ENCODE results near the gene LHX4.

Gene LHX4

GRCh38 chr1:180299479-180300221 lies 69.6 kb downstream of the LHX4 start:
- DNase-seq (ENCODE audit: low spot score) = no peak

- DNase-seq (ENCODE audit: low spot score) = no peak
These were observed 71.2 kb downstream of the LHX4 start for GRCh38 chr1:180301135-180301742.

- DNase-seq (ENCODE audit: low spot score) = no peak
These were observed 79.3 kb downstream of the LHX4 start for GRCh38 chr1:180309338-180309737.

GRCh38 chr1:180310095-180310494 lies 80.0 kb downstream of the LHX4 start:
- DNase-seq (ENCODE audit: low spot score) = no peak

- DNase-seq (ENCODE audit: low spot score) = no peak
These were observed 81.1 kb downstream of the LHX4 start for GRCh38 chr1:180311011-180311730.

- DNase-seq (ENCODE audit: low spot score) = no peak
These were observed 82.9 kb downstream of the LHX4 start for GRCh38 chr1:180312926-180313325.

GRCh38 chr1:180327089-180327488 lies 97.0 kb downstream of the LHX4 start:
- no peak for DNase-seq (ENCODE audit: low spot score)

Measured in CD4-positive, alpha-beta T cell treated with Interleukin-6 at 100 ng/mL for 8 hours (primary cell).